ENCODE measurements around the gene SLC31A1. TPM values are rescaled to one million over a fixed set of nuclear protein-coding genes. Genes with fewer than 3 reads are reported as not detected.

Gene SLC31A1
- total RNA-seq (19.5 TPM), polyA plus RNA-seq (10.1 TPM)

- Histone ChIP-seq H3K36me3 (ENCODE audit: insufficient read depth) (no peaks in the 10 kb centered on the region), H3K4me1 (ENCODE audit: insufficient read depth) (no peaks in the 10 kb centered on the region), H3K27ac (ENCODE audit: low read depth) (peak within 1 kb of the TSS; percentile 80), H3K4me3 (ENCODE audit: low read depth, low read length) (peak within 1 kb of the TSS; percentile 64)
- WGBS: under 1% methylated on average over 65 of the region's 65 CpGs
- DNase-seq (ENCODE audit: extremely low spot score): peak; percentile 95
Observed at GRCh38 chr9:113221003-113221799, at the start of gene SLC31A1, which contains the start of gene FKBP15. Gene SLC31A1 (plus strand): TSS chr9:113221544. CDS start chr9:113256149, 34,605 bp downstream. Gene FKBP15 (minus strand): TSS chr9:113221277. CDS start chr9:113221243, 34 bp downstream.

- H3K27ac ChIP-seq (ENCODE audit: low read depth): no peak overlapping the region
- no peak overlapping the region for H3K4me3 ChIP-seq (ENCODE audit: low read depth, low read length)
- H3K36me3 ChIP-seq (ENCODE audit: insufficient read depth): peaks cover 14% of the 10 kb centered on the region
- no peak for DNase-seq (ENCODE audit: extremely low spot score)
- no peaks in the 10 kb centered on the region for H3K4me1 ChIP-seq (ENCODE audit: insufficient read depth)
- WGBS: 95% methylated on average over 3 of the region's 3 CpGs
Observed at GRCh38 chr9:113173341-113173740, 48.0 kb upstream of the SLC31A1 start.

- WGBS: 96% methylated on average over 6 of the region's 6 CpGs
- no peak for DNase-seq (ENCODE audit: extremely low spot score)
- Histone ChIP-seq H3K27ac (ENCODE audit: low read depth) (no peak overlapping the region), H3K4me3 (ENCODE audit: low read depth, low read length) (no peak overlapping the region), H3K36me3 (ENCODE audit: insufficient read depth) (peaks cover 14% of the 10 kb centered on the region), H3K4me1 (ENCODE audit: insufficient read depth) (no peaks in the 10 kb centered on the region)
Observed at GRCh38 chr9:113176803-113177202, 44.5 kb upstream of the SLC31A1 start.

GRCh38 chr9:113177251-113177650, 44.1 kb upstream of the SLC31A1 start:
- no peak for DNase-seq (ENCODE audit: extremely low spot score)

GRCh38 chr9:113178087-113178486, 43.3 kb upstream of the SLC31A1 start:
- 98% methylated on average over 1 of the region's 1 CpG for WGBS
- Histone ChIP-seq H3K36me3 (ENCODE audit: insufficient read depth) (peaks cover 14% of the 10 kb centered on the region), H3K4me3 (ENCODE audit: low read depth, low read length) (no peak overlapping the region), H3K4me1 (ENCODE audit: insufficient read depth) (no peaks in the 10 kb centered on the region), H3K27ac (ENCODE audit: low read depth) (no peak overlapping the region)
- DNase-seq (ENCODE audit: extremely low spot score): no peak

More at GRCh38 chr9:113177251-113177650, 44.1 kb upstream of the SLC31A1 start:
- 98% methylated on average over 2 of the region's 2 CpGs for WGBS
- H3K4me1 ChIP-seq (ENCODE audit: insufficient read depth): no peaks in the 10 kb centered on the region
- H3K36me3 ChIP-seq (ENCODE audit: insufficient read depth): peaks cover 16% of the 10 kb centered on the region
- no peak overlapping the region for H3K27ac ChIP-seq (ENCODE audit: low read depth)
- H3K4me3 ChIP-seq (ENCODE audit: low read depth, low read length): no peak overlapping the region

GRCh38 chr9:113179839-113180238, 41.5 kb upstream of the SLC31A1 start:
- no peak overlapping the region for H3K4me3 ChIP-seq (ENCODE audit: low read depth, low read length)
- H3K4me1 ChIP-seq (ENCODE audit: insufficient read depth): no peaks in the 10 kb centered on the region
- peaks cover 15% of the 10 kb centered on the region for H3K36me3 ChIP-seq (ENCODE audit: insufficient read depth)
- no peak overlapping the region for H3K27ac ChIP-seq (ENCODE audit: low read depth)
- WGBS: 93% methylated on average over 1 of the region's 1 CpG
- no peak for DNase-seq (ENCODE audit: extremely low spot score)

GRCh38 chr9:113181165-113181564, 40.2 kb upstream of the SLC31A1 start:
- H3K4me3 ChIP-seq (ENCODE audit: low read depth, low read length): no peak overlapping the region
- no peaks in the 10 kb centered on the region for H3K4me1 ChIP-seq (ENCODE audit: insufficient read depth)
- DNase-seq (ENCODE audit: extremely low spot score): no peak
- peaks cover 15% of the 10 kb centered on the region for H3K36me3 ChIP-seq (ENCODE audit: insufficient read depth)
- H3K27ac ChIP-seq (ENCODE audit: low read depth): no peak overlapping the region

GRCh38 chr9:113183956-113184488, 37.3 kb upstream of the SLC31A1 start:
- DNase-seq (ENCODE audit: extremely low spot score): no peak
- 97% methylated on average over 2 of the region's 2 CpGs for WGBS
- H3K4me3 ChIP-seq (ENCODE audit: low read depth, low read length): no peak overlapping the region
- H3K4me1 ChIP-seq (ENCODE audit: insufficient read depth): no peaks in the 10 kb centered on the region
- no peak overlapping the region for H3K27ac ChIP-seq (ENCODE audit: low read depth)
- H3K36me3 ChIP-seq (ENCODE audit: insufficient read depth): peaks cover 10% of the 10 kb centered on the region

- H3K36me3 ChIP-seq (ENCODE audit: insufficient read depth): peaks cover 10% of the 10 kb centered on the region
- no peaks in the 10 kb centered on the region for H3K4me1 ChIP-seq (ENCODE audit: insufficient read depth)
- DNase-seq (ENCODE audit: extremely low spot score): no peak
- no peak overlapping the region for H3K4me3 ChIP-seq (ENCODE audit: low read depth, low read length)
- WGBS: 93% methylated on average over 2 of the region's 2 CpGs
- no peak overlapping the region for H3K27ac ChIP-seq (ENCODE audit: low read depth)
Observed at GRCh38 chr9:113184539-113184938, 36.8 kb upstream of the SLC31A1 start.

GRCh38 chr9:113185271-113185670, 36.1 kb upstream of the SLC31A1 start:
- Histone ChIP-seq H3K36me3 (ENCODE audit: insufficient read depth) (peaks cover 10% of the 10 kb centered on the region), H3K27ac (ENCODE audit: low read depth) (no peak overlapping the region), H3K4me3 (ENCODE audit: low read depth, low read length) (no peak overlapping the region), H3K4me1 (ENCODE audit: insufficient read depth) (no peaks in the 10 kb centered on the region)
- WGBS: 87% methylated on average over 4 of the region's 4 CpGs
- no peak for DNase-seq (ENCODE audit: extremely low spot score)

GRCh38 chr9:113186137-113186755, 35.1 kb upstream of the SLC31A1 start:
- DNase-seq (ENCODE audit: extremely low spot score): no peak
- WGBS: 96% methylated on average over 7 of the region's 7 CpGs
- H3K4me3 ChIP-seq (ENCODE audit: low read depth, low read length): no peak overlapping the region
- no peak overlapping the region for H3K27ac ChIP-seq (ENCODE audit: low read depth)
- peaks cover 10% of the 10 kb centered on the region for H3K36me3 ChIP-seq (ENCODE audit: insufficient read depth)
- no peaks in the 10 kb centered on the region for H3K4me1 ChIP-seq (ENCODE audit: insufficient read depth)

GRCh38 chr9:113187929-113188595, 33.3 kb upstream of the SLC31A1 start:
- H3K4me3 ChIP-seq (ENCODE audit: low read depth, low read length): no peak overlapping the region
- H3K27ac ChIP-seq (ENCODE audit: low read depth): no peak overlapping the region
- WGBS: 89% methylated on average over 9 of the region's 9 CpGs
- no peaks in the 10 kb centered on the region for H3K4me1 ChIP-seq (ENCODE audit: insufficient read depth)
- peaks cover 8% of the 10 kb centered on the region for H3K36me3 ChIP-seq (ENCODE audit: insufficient read depth)
- no peak for DNase-seq (ENCODE audit: extremely low spot score)

GRCh38 chr9:113192455-113192854, 28.9 kb upstream of the SLC31A1 start:
- 34% methylated on average over 2 of the region's 2 CpGs for WGBS
- peaks cover 1% of the 10 kb centered on the region for H3K36me3 ChIP-seq (ENCODE audit: insufficient read depth)
- no peak overlapping the region for H3K27ac ChIP-seq (ENCODE audit: low read depth)
- DNase-seq (ENCODE audit: extremely low spot score): no peak
- H3K4me3 ChIP-seq (ENCODE audit: low read depth, low read length): no peak overlapping the region
- no peaks in the 10 kb centered on the region for H3K4me1 ChIP-seq (ENCODE audit: insufficient read depth)
